Right ventricle myocardium superior (tissue), 1 donor: ENCODE data around the gene MCF2L. TPM values are rescaled to one million over a fixed set of nuclear protein-coding genes. Genes with fewer than 3 reads are reported as not detected.

Experiments used
- ATAC-seq: fragments of 200-7000 bp; cut with Tn5 transposase; one replicate; pipeline ENCODE4 v1.9.1; 2020; ENCODE audit warnings: mild to moderate bottlenecking; ENCODE audit not compliant: poor library complexity
- DNase-seq: peaks from one replicate; pipeline ENCODE4 v3.0.0-alpha.2; 2020
- intact Hi-C: fragments of 100-400 bp; cut with DNase I; formaldehyde crosslinking; loops from one replicate; pipeline ENCODE4 v1.11.2; 2022
- total RNA-seq: library from RNA; stranded (reverse); fragmentation: NEBNext Ultra II Directional; extraction: Animal tissue kit (Norgen Biotek cat#: 25700); gene quantifications from one replicate; pipeline ENCODE4 v1.2.1, GENCODE V29; 2021
- donor health status: DM: no; HTN: yes; CAD: no; lungs with severe emphysema.

Gene MCF2L
- total RNA-seq, 1 donor from 2014 or later = 38.1 TPM

GRCh38 chr13:113118261-113119021 is 149.4 kb downstream of the MCF2L start:
- intact Hi-C loops = no loop called here
- no peak for ATAC-seq
- no peak for DNase-seq

GRCh38 chr13:113119166-113119821 is 150.3 kb downstream of the MCF2L start:
- intact Hi-C loops = no loop called here
- no peak for ATAC-seq
- no peak for DNase-seq

- intact Hi-C loops = no loop called here
- ATAC-seq = no peak
Observed at GRCh38 chr13:113119822-113120189, 150.8 kb downstream of the MCF2L start.

GRCh38 chr13:113120300-113121182 is 151.5 kb downstream of the MCF2L start:
- intact Hi-C loops = no loop called here
- DNase-seq (no peak), ATAC-seq (no peak)

More at GRCh38 chr13:113119822-113120189, 150.8 kb downstream of the MCF2L start:
- DNase-seq = no peak

- intact Hi-C loops = no loop called here
- ATAC-seq = no peak
- DNase-seq = no peak
Observed at GRCh38 chr13:113121183-113121927, 152.3 kb downstream of the MCF2L start.

GRCh38 chr13:113121928-113122471 is 153.0 kb downstream of the MCF2L start:
- DNase-seq (no peak), ATAC-seq (peak; percentile 24)
- intact Hi-C loops = no loop called here

GRCh38 chr13:113122550-113123225 is 153.7 kb downstream of the MCF2L start, which contains the start of gene F10:
TSS of gene F10 (plus strand) at chr13:113122799. CDS start at chr13:113122856, 57 bp downstream.
- ATAC-seq = peak; percentile 92
- DNase-seq = peak; percentile 85
- intact Hi-C loops = no loop called here

- ATAC-seq (no peak), DNase-seq (no peak)
- intact Hi-C loops = no loop called here
Observed at GRCh38 chr13:113123226-113124201, 154.5 kb downstream of the MCF2L start.

GRCh38 chr13:113124211-113124970 is 155.4 kb downstream of the MCF2L start:
- no peak for ATAC-seq

GRCh38 chr13:113125506-113126264 is 156.7 kb downstream of the MCF2L start:
- DNase-seq = no peak
- intact Hi-C loops = no loop called here
- no peak for ATAC-seq

More at GRCh38 chr13:113124211-113124970, 155.4 kb downstream of the MCF2L start:
- intact Hi-C loops = no loop called here
- DNase-seq = no peak

- intact Hi-C loops = no loop called here
- ATAC-seq = no peak
- DNase-seq = no peak
Observed at GRCh38 chr13:113126265-113127150, 157.5 kb downstream of the MCF2L start.

- intact Hi-C loops = no loop called here
- ATAC-seq (peak; percentile 37), DNase-seq (no peak)
Observed at GRCh38 chr13:113129480-113129879, 160.5 kb downstream of the MCF2L start.

GRCh38 chr13:113129921-113130750 is 161.1 kb downstream of the MCF2L start:
- DNase-seq (peak; percentile 60), ATAC-seq (peak; percentile 73)
- intact Hi-C loops = no loop called here
